ENCODE data around the gene SH3GL2.

SH3GL2 gene

DNA sequence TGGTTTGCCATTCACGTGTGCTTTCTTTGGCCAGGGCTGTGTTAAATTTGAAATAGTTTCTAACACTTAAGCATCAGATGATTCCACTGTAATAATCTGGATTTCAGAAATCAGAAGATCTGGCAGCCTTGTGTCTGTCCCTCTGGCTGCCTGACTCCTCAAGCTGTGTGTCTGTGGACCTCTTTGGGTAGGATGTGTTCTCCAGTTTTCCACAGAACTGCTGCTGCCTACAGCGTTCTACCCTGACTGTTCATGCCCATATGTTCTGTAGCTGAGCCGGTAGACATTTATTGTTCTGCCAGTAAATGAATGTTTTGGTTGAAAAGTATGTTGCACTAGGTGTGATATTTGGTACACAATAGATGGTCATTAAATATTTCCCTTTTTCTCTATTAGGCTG, 81.3 kb downstream of the SH3GL2 start:
- DNase-seq (ENCODE audit: low spot score), result no peak

DNA sequence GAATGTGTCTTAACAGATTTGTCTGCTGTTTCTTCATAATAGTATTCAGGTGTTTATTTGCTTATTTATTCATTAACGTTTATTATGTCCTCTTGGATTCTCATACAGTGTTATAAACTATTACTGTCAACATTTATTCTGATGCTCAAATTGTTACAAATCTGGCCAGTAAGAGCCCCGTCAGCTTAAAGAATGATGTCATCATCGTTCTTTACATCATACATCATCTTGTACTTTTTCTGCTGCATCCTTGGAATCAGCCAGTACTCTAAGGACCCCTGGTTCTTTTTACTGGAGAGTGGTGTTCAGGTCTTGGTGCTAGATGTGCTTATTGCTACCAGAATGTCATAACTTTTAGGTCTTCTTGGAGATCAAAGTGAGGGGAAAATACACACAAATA, 86.6 kb downstream of the SH3GL2 start:
- no peak for DNase-seq (ENCODE audit: low spot score)

DNA sequence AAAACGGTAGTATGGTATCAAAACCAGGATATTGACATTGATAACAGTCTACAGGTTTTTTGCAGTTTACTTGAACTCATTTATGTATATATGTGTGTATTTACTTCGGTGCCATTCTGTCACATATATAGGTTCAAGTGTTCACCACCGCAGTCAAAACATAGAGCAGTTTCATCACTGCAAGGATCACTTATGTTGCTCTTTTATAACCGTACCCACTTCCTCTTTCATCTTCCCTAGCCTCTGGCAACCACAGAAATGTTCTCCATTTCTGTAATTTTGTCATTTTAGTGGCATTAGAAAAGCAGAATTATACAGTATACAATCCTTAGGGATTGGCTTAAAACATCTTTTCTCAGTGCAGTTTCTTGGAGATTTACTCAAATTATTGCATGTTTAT, 90.3 kb downstream of the SH3GL2 start:
- no peak for DNase-seq (ENCODE audit: low spot score)

DNA sequence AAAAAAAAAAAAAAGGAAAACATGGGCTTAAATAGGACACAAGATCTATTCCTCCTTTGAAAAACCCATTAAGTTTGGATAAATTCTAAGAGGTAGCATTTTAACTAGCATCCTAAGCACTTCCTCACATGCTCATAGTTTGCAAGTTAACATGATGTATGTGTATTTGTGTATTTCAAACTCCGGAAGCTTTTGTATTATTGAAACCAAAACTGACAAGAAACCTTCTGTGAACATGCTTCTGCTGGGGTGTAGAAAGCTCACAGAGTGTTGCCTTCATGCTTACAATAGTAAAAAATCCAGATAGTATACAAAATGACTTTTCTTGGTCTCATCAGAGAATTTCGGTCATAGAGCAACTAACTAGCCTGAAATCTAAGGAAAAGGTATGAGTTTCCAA, 103.8 kb downstream of the SH3GL2 start:
- no peak for DNase-seq (ENCODE audit: low spot score)

DNA sequence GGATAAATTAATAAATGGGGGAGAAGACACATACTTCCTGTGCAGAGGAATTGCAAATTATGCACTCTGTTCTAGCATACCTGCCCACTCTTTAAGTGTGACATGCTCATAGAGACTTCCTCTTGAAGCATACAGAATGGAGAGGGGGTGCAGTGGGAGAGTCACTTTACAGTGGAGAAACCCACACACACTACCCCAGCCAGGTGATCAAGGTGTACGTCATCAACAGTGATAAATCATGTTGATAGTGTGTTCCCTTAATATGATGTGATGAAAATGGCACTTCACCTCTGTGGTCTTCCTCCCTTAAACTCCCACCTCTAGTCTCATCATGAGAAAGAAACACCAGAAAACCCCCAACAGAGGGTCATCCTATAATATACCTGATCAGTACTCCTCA, 110.0 kb downstream of the SH3GL2 start:
- DNase-seq (ENCODE audit: low spot score), result no peak

DNA sequence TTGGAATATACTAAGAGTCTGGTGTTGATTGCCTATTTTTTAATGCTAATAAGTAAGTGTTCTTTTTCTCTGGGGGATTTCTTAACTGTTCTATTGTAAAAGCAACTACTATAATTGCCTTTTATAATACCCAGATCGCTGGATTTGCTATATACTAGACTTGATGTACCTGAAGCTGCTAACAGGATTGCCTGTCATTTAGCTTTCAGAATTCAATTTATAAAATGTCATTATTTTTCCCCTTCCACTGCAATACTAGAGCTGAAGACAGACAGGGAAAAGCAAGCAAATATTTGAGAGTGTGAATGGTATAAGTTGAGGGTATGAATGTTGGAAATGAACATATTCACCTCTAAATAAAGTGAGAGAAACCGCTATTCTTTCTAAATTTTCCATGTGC, 115.5 kb downstream of the SH3GL2 start:
- DNase-seq (ENCODE audit: low spot score), result no peak

DNA sequence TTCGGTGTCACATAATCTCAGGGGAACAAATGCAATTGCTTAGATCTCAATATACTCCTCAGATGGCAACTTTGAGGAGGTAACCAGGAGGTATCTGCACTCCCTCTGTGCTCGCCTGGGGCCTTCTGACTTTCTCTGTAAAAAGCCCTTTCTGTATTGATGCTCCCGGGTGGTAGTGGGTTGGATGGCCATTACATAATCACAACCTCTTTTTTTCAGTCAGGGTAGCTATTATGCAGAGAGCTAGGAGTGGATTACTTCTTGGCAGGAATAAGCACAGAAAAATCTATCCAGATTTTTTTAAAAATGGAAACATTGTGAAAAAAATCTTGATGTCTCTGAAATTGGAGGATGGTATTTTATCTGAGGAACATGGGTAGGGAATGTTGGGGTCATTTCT, 116.6 kb downstream of the SH3GL2 start:
- DNase-seq (ENCODE audit: low spot score), result no peak

DNA sequence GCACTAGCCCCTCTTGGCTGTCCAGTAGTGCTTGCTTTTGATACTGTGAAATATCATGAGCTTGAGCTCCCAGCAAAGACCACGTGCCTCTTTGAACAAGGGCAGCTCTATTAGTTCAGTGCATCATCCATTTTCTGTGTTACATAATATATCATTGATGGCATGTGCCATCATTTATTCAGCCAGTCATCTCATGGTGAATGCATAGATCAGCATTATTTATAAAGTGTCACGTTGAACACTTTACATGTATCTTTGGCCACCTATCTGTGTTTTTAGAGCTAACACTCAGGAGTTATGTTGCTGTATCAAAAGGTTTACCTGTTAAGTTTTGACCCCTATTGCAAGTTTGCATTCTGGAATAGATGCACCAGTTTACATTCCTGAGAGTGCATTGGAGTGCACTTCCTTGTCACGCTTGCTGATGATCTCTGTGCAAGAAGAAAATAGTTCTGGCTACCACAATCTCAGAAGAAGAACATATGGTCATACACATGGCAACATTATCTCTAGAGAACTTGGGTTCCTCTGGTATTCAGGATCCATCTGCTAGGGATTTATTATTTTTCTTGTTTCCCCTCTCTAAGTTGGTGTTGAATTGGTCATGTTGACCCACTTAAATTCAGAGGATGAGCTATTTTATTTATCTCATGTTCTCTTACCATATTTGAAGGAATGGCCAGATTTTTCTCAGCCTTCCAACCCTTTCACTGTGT, 120.9 kb downstream of the SH3GL2 start:
- no peak for DNase-seq (ENCODE audit: low spot score)

DNA sequence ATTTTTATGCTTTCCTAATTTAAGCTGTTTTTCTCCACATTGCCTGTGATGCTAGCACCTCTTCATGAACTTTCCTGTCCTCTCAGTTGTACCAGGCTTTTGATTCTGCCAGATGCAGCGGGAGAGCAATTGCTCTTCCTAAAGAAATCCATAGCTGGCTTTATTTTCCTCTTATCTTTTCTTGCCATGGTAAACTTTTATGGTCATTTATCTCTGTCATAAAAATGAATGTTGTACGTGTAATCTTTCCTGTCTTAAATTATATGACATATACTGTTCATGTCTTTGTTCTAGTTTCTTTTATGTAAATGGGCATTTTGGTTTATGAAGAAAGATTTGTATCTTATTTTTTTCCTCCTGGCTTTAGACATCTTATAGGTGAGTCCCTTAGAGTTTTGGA, 127.5 kb downstream of the SH3GL2 start:
- no peak for DNase-seq (ENCODE audit: low spot score)

DNA sequence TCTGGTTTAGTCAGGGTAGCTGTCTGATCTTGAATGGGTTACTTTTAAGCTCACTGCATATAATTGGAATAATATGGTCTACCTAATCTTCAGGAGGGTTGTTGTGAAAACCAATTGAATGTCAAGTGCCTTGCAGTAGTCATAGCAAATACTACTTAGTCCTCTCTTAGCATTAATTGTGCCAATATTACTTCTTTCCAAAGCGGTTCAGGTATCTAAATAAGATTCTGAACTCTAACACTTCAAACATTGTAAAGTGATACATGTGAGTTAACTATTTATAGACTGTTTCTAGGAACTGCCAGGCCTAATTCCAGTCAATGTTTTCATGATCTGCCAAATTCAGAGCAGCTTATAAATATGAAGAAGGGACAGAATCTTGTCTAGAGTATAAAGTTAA, 140.2 kb downstream of the SH3GL2 start:
- no peak for DNase-seq (ENCODE audit: low spot score)

DNA sequence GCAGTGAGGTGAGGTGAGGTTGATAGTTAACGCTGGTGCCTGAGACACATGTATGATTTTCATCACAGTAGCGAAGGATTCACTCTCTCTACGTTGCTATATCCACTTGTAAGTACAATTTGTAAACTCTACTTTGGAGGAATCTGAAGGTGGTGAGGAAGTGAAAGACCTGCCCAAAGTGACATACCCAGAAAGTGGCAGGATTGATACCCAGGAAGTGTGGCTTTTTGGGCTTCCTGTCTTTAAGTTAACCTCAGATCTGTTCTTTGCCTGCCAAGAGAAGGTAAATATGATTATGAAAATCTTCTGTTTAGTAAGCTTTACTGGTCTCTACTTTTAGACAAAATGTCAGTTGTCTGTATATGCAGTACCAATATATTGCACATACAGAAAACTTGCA, 143.1 kb downstream of the SH3GL2 start:
- no peak for DNase-seq (ENCODE audit: low spot score)

DNA sequence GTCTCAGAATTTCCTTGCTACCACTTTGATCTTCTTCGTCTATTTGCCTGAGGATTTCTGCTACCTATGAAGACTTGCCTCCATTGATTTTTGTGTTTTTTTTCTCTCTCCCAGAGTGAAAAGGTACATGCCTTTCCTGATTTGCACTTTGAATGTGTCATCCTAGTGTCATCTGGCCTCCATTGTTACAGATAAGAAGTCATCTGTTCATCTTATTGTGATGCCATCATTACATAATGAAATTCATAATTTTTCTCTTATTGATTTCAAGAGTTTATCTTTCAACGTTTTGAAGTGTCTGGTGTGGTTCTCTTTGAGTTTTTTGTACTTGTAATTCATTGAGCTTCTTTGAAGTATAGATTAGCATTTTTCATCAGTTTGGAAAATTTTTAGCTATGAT, 144.8 kb downstream of the SH3GL2 start:
- DNase-seq (ENCODE audit: low spot score), result no peak

DNA sequence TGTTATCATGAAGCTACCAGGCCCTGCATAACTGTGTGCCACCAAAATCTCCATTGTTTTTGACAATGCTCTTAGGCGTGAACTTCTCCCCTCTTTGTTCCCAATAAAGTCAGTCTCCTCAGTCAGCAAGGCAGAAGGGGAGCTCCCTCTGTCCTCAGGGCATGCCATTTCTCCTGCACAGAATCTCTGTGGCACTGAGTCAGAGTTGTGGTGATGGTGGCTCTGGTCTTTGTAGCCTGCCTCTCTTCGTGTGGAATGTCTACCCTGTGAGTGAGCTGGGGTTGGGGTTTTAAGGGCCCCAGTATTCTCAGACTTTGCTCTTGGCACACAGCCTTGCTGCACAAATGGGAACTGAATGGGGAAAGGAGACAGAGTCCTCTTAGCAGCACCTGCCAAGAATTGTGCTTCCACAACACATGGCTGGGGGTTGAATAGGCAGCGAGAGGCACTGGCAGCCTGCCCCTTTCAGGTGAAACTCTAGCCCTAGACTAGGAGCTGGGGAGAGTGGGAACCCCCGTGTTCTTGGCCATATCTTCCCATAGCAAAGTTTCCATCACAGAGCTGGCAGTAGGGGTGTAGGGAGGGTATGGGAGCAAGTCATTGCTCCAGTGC, 146.6 kb downstream of the SH3GL2 start:
- DNase-seq (ENCODE audit: low spot score), result no peak

DNA sequence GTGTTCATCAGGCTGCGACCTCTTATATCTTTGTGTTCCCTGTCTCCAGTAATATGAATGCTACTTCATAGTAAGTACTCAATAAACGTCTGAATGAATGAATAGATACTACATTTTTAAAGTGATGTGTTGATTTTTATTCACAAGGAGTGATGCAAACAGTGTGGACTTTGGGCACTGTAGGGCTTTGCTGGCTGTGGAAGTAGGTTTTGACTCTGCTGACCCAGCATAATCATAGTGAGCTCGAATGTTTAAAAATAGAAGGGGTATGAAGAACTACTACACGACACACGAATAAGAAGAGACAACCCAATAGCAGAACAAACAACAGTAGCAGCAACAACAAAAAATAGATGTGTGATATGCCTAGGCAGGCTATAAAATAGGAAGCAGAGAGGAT, 147.4 kb downstream of the SH3GL2 start:
- DNase-seq (ENCODE audit: low spot score), result no peak

DNA sequence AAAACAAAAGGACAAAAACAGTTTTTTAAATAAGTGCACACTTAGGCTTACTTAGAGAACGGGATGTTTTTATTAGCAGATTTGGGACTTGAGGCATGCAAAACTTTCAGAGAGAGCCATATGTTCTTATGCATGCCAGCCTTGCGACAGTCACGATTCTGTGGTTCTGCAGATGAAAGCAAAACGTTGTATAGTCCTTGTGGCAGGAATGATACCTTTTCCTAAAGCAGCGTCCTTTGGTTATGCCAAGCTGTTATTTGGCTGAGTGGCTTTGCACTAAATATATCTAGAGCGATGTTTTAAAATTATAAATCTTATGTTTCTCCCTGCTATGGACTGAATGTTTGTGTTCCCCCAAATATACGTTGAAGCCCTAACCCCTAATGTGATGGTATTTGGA, 152.0 kb downstream of the SH3GL2 start:
- no peak for DNase-seq (ENCODE audit: low spot score)

DNA sequence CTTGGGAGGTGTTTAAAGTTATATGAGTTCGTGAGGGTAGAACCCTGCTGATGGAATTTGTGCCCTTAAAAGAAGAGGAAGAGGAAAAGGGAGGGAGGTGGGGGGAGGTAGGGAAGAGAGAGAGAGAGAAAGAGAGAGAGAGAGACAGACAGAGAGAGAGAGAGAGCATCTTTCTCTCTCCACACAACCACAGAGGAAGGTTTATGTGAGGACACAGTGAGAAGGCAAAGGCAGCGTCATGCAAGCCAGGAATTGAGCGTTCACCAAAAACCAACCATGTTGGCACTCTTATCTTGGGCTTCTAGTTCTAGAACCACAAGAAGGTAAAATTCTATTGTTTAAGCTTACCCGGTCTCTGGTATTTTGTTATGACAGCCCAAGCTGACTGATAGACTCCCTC, 152.4 kb downstream of the SH3GL2 start:
- no peak for DNase-seq (ENCODE audit: low spot score)

DNA sequence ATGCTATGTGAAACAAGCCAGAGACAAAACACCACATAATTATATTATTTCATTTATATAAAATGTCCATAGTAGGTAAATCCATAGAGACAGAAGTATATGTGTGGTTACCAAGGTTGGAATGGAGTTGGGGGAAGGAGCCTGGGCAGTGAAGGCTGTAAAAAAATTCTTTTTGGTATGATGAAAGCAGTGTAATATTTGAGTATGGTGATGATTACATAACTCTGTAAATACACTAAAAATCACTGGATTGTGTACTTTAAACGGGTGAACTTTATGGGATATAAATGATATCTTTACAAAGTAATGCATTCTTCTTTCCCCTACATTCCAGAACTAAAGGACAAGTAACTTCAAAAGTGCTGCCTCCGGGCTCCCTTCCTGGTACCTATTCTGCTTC, 155.8 kb downstream of the SH3GL2 start:
- DNase-seq (ENCODE audit: low spot score), result no peak

DNA sequence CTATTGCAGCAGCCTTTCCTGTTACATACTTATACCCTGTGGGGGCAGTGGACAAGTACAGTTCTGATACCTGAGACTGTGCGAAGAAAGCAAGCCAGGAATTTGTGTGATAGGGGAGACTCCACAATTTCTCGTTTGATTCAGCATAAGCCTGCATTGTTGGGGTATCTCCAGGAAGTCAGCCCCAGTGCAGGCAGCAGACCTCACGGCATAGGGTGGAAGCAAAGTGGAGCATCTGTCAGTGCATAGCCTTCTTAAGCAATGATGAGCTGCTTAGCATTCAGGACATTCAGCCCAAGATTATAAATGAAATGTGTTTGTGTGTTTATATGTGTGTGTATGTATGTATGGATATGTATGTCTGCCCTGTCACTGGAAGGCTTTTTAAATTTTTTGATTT, 157.0 kb downstream of the SH3GL2 start:
- no peak for DNase-seq (ENCODE audit: low spot score)

DNA sequence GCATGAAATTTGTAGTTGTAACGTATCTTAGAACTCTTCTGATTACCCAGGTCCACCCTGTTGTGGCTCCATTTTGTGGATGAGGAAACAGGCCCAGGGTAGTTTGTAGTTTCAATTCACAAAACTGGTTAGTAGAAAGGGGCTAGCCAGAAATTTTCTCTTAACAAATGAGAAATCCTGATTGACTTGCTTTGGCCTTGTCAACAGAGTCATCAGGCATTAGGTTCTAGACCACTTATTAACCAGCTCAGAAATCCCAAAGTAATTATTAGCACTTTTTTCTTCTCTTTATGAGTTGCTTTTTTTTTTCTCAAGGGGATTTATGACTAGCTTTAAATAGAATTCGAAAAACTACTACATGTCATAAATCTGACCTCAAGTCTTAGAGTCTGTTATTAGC, 160.2 kb downstream of the SH3GL2 start:
- DNase-seq (ENCODE audit: low spot score), result no peak

DNA sequence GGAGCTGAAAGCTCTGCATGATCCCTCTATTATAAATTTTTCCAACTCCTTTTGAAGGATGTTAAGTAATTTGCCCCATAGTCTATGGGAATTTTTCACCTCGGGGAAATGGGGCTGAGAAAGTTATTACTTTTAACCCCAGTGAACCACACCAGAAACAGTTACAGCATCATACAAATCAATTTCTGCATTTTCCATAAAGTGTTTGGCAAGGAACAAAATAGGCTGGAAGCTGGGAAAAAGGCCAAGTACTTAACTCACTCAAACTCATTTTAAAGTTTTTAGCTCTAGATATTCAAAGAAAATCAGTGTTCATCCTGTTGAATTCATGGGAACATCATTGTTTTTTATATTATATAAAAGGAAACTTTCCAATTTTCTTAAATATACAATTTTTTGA, 160.9 kb downstream of the SH3GL2 start:
- no peak for DNase-seq (ENCODE audit: low spot score)

DNA sequence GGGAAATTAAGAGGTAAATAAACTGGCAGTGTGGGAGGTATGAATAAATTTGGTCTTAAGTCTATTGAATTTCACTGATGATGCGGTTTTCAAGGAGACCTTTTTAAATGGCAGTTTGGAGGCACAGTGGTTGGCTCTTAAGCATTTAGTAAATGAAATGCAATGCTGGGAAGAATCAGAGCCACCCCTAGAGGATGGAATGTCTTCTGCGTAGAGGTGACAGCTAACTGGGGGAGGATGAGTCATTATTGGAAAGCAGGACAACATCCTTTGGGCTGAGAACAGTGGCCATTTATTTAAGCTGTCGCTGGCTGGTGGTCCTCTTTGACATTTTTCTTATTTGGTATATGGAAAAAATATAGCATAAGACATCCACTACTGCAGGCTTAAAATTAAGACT, 163.2 kb downstream of the SH3GL2 start:
- peak; percentile 65 for DNase-seq (ENCODE audit: low spot score)

DNA sequence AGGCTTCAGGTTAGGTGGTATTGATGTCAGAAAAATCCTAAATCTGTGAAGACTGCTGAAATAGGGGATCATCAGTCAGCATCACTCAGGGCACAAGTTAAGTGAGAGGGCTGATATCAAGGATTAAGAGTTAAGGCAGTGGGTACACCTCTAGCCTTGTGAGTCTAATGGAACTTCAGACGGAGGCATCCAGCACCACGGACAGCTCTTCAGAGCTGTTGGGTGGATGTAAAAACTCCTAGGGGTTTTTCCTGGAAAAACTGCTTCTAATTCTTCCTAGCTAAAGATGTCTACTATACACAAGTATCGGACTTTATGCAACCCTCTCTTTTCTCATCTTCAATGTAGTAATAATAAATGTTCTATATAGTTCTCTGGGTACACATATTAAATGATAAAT, 165.9 kb downstream of the SH3GL2 start:
- DNase-seq (ENCODE audit: low spot score), result peak; percentile 47

DNA sequence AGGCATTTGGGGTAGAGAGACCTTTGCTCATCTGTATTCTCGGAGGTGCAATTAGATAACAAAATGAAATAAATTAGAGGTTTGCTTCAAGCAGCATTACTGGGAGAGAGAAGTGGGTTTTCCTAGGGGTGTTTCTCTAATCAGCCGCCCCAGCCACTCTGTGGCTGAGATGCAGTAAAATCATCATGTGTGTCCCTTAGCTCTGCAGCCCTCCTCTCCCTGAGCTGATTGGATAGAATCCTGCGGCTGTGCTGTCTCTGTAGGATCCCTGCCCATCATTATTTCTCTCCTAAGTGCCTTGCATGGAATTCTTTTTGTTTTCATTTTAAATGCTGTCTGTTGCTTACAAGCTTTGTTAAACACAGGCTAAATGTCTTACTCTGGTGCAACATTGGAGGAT, 171.4 kb downstream of the SH3GL2 start:
- no peak for DNase-seq (ENCODE audit: low spot score)

DNA sequence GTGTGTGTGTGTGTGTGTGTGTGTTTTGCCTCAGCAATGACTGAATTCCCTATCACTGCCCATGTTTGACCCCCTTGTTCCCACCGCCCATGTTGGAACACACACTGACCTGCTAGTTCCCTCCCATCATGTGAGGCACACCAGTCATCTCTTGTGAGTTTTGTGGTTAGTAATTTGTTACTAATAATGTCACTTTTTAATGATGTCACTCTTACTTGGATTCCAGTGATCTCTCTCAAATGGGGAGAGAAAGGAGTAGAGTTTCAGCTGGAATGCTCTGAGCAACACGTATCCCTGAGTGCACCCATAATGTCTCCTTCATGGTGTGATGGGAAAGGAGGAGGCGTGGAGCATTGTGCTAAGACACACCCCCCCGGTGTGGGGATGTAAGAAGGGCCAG, 172.6 kb downstream of the SH3GL2 start:
- DNase-seq (ENCODE audit: low spot score), result peak; percentile 17

Data from RKO (cell line).